ENCODE measurements around the gene ME1.

Gene ME1

DNA sequence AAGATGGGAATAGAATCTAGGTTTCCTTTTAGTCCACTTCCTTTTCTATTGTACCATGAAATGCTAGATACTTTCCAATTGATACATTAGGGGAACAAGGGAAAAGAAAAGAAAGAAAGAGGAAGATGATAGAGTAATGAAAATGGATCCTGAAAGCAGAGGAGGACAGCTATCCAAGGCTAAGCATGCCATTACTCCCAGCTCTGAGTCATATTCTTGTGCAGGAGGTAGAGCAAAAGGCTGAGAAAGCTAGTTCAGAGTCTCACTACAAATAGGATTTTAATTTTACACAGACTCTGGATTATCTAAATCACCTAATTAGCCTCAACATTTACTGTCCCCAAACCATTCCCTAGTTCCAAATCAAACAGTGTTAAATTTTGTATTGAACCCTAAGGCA, 214.0 kb downstream of the ME1 start:
- TF ChIP-seq, protein P1, sequence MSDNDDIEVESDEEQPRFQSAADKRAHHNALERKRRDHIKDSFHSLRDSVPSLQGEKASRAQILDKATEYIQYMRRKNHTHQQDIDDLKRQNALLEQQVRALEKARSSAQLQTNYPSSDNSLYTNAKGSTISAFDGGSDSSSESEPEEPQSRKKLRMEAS (IDR thresholded peaks at IDR 0.05; ENCODE audit: low read depth, low read length): no peak
- TF ChIP-seq MYC (IDR thresholded peaks at IDR 0.05; ENCODE audit: low read depth, low read length) (no peak), POLR2A (IDR thresholded peaks at IDR 0.05; ENCODE audit: extremely low read depth, insufficient read length) (no peak)
- TF ChIP-seq, protein P2, sequence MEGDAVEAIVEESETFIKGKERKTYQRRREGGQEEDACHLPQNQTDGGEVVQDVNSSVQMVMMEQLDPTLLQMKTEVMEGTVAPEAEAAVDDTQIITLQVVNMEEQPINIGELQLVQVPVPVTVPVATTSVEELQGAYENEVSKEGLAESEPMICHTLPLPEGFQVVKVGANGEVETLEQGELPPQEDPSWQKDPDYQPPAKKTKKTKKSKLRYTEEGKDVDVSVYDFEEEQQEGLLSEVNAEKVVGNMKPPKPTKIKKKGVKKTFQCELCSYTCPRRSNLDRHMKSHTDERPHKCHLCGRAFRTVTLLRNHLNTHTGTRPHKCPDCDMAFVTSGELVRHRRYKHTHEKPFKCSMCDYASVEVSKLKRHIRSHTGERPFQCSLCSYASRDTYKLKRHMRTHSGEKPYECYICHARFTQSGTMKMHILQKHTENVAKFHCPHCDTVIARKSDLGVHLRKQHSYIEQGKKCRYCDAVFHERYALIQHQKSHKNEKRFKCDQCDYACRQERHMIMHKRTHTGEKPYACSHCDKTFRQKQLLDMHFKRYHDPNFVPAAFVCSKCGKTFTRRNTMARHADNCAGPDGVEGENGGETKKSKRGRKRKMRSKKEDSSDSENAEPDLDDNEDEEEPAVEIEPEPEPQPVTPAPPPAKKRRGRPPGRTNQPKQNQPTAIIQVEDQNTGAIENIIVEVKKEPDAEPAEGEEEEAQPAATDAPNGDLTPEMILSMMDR (IDR thresholded peaks at IDR 0.05; ENCODE audit: low read depth, low read length): no peak
- H3K4me3 ChIP-seq (ENCODE audit: low read depth, low read length): no peak overlapping the region
- no peak for DNase-seq (ENCODE audit: low read depth)

DNA sequence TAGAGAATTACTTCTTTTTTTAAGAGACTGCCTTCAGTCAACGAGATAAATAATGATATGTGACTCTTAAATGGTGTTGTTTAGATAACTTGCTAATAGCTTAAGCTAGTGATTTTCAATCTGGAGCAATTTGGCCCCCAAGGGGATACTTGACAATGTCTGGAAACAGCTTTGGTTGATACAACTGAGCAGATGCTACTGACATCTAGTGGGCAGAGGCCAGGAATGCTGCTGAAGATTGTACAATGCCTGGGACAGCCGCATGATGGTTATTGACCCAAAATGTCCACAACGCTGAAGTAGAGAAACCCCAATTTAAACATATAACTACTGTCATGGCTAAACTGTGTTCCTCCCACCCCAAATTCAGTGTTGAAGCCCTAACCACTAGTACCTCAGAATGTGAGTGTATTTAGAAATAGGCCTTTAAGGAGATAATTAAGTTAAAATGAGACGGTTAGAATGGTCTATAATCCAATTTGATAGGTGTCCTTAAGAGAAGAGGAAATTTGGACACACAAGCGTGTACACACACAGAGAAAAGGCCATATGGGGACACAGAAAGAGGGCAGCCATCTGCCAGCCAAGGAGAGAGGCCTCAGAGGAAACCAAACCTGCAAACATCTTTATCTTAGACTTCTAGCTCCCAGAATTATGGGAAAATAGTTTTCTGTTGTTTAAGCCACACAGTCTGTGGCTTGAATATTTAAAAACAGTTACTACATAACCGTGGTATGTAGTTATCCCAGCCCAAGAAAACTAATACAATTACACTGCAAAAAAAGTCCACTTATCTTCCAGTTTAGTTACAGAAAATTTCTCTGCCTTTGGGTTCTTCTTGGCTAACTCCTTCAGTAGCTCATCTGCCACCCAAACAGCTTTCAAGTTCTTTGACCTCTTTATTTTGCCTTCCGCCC, 215.5 kb downstream of the ME1 start:
- TF ChIP-seq, protein P2 (IDR thresholded peaks at IDR 0.05; ENCODE audit: low read depth, low read length): peak; percentile 95
- TF ChIP-seq POLR2A (IDR thresholded peaks at IDR 0.05; ENCODE audit: extremely low read depth, insufficient read length): no peak
- TF ChIP-seq MYC (IDR thresholded peaks at IDR 0.05; ENCODE audit: low read depth, low read length): peak; percentile 50; the same call in 1 of the 2 replicates
- TF ChIP-seq, protein P1 (IDR thresholded peaks at IDR 0.05; ENCODE audit: low read depth, low read length): 0 out of 2 replicates have a peak, but pooled peaks have one; percentile 34
- DNase-seq (ENCODE audit: low read depth): peak; percentile 81
- H3K4me3 ChIP-seq (ENCODE audit: low read depth, low read length): no peak overlapping the region

DNA sequence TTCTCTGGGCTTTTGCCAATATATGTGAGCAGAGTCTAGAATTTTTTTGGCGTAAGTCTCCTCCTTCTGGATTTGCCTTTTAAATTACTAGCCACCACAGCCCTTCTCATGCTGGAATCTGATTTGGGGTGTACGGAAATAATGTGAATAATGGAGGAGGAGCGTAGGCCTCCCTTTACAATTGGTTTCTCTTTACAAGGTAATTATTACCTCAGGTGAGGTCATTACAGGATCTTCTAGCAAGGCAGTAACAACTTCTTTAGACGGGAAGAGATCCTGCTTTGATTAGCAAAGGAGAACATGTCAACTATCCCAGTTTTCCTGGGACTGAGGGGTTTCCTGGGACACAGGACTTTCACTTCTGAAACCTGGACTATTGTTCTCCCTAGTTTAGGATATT, 228.8 kb downstream of the ME1 start:
- no peak for TF ChIP-seq MYC (IDR thresholded peaks at IDR 0.05; ENCODE audit: low read depth, low read length)
- TF ChIP-seq POLR2A (IDR thresholded peaks at IDR 0.05; ENCODE audit: extremely low read depth, insufficient read length): no peak
- TF ChIP-seq, protein P2 (IDR thresholded peaks at IDR 0.05; ENCODE audit: low read depth, low read length): no peak
- TF ChIP-seq, protein P1 (IDR thresholded peaks at IDR 0.05; ENCODE audit: low read depth, low read length): no peak
- H3K4me3 ChIP-seq (ENCODE audit: low read depth, low read length): no peak overlapping the region
- DNase-seq (ENCODE audit: low read depth): no peak

DNA sequence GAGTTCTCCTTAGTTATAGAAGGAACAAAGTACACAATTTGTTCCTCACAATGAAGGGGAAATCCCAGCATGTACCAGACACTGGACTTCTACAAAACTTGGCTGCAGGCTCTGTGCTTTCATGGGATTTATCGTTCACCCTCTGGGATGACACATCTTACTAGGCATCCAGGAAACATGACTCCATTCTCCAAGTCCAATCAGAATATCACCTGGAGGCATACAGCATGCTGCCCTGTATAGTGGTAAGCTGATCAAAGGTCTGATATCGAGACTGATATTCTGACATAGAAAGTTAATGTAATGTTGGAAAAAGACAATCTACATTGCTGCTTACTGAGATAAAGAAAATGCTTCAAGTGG, 231.0 kb downstream of the ME1 start:
- TF ChIP-seq, protein P1 (IDR thresholded peaks at IDR 0.05; ENCODE audit: low read depth, low read length): no peak
- TF ChIP-seq MYC (IDR thresholded peaks at IDR 0.05; ENCODE audit: low read depth, low read length) (no peak), POLR2A (IDR thresholded peaks at IDR 0.05; ENCODE audit: extremely low read depth, insufficient read length) (no peak)
- TF ChIP-seq, protein P2 (IDR thresholded peaks at IDR 0.05; ENCODE audit: low read depth, low read length): no peak
- no peak overlapping the region for H3K4me3 ChIP-seq (ENCODE audit: low read depth, low read length)

DNA sequence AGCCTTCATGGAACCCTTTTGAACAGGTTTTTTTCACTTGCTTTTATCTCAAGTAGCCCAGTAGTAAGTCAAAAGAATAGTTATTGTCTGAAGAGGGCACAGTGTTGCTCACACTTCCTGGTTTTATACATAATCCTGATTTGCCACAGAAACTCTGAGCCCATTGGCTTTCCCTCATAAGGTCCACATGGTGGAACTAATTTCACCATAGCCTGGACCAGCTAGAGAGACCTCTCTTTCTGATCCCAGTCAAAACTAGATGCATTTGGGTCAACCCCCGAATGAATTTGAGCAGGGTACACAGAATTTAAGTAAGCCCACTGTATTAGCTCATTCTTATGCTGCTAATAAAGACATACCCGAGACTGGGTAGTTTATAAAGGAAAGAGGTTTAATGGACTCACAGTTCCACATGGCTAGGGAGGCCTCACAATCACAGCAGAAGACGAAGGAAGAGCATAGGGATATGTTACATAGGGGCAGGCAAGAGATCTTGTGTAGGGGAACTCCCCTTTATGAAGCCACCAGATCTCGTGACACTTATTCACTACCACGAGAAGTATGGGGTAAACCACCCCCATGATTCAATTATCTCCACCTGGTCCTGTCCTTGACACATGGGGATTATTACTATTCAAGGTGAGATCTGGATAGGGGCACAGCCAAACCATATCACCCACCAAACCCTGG, 231.5 kb downstream of the ME1 start:
- TF ChIP-seq MYC (IDR thresholded peaks at IDR 0.05; ENCODE audit: low read depth, low read length) (no peak), POLR2A (IDR thresholded peaks at IDR 0.05; ENCODE audit: extremely low read depth, insufficient read length) (no peak)
- TF ChIP-seq, protein P2 (IDR thresholded peaks at IDR 0.05; ENCODE audit: low read depth, low read length): no peak
- TF ChIP-seq, protein P1 (IDR thresholded peaks at IDR 0.05; ENCODE audit: low read depth, low read length): no peak
- no peak for DNase-seq (ENCODE audit: low read depth)

More for the DNA sequence above, 231.0 kb downstream of the ME1 start:
- DNase-seq (ENCODE audit: low read depth): no peak

More for the DNA sequence above, 231.5 kb downstream of the ME1 start:
- no peak overlapping the region for H3K4me3 ChIP-seq (ENCODE audit: low read depth, low read length)
